Stomach (tissue), 9 donors: ENCODE measurements around the gene NFATC2. TPM values are rescaled to one million over a fixed set of nuclear protein-coding genes. Genes with fewer than 3 reads are reported as not detected.

ENCODE experiments used
- DNase-seq, 2 donors: peaks; one replicate each; pipeline versions ENCODE4 v3.0.0 to v3.0.0-alpha.2; 2013 to 2019
- H3K27ac ChIP-seq, 5 donors: fragments of 200-600 bp in 4 of 5; sonication (generic) in 4 of 5; one replicate each; pipeline ENCODE4 v1.5.1; 2013 to 2019; ENCODE audit warnings: mild to moderate bottlenecking in 1 of 5, moderate library complexity in 1 of 5
- H3K27me3 ChIP-seq, 3 donors: fragments of 200-600 bp; sonication (generic); one replicate each; pipeline ENCODE4 v1.5.1; 2017 to 2019; ENCODE audit warnings: mixed run types in 1 of 3
- H3K36me3 ChIP-seq, 4 donors: fragments of 200-600 bp; sonication (generic); 1 replicate in 3 of 4; 2 replicates in 1 of 4; pipeline ENCODE4 v1.5.1; 2016 to 2019
- H3K4me1 ChIP-seq, 4 donors: fragments of 200-600 bp; sonication (generic); one replicate each; pipeline ENCODE4 v1.5.1; 2016 to 2019
- H3K4me3 ChIP-seq, 4 donors: fragments of 200-600 bp; sonication (generic) in 3 of 4; one replicate each; pipeline ENCODE4 v1.5.1; 2016 to 2019; ENCODE audit warnings: mild to moderate bottlenecking in 1 of 4
- H3K9me3 ChIP-seq, 4 donors: fragments of 200-600 bp; sonication (generic); one replicate each; pipeline ENCODE4 v1.5.1; 2016 to 2019
- EP300 ChIP-seq: sonication (generic); formaldehyde crosslinking; IDR thresholded peaks from one replicate; pipeline ENCODE4 v1.6.1; 2017; ENCODE audit warnings: antibody characterized with exemption
- POLR2A ChIP-seq, 4 donors: fragments of 450-650 bp; IDR thresholded peaks; one replicate each; pipeline ENCODE4 v1.6.1; 2016; ENCODE audit warnings: antibody characterized with exemption in 4 of 4, control low read depth in 2 of 4, mild to moderate bottlenecking in 1 of 4, moderate library complexity in 1 of 4
- POLR2AphosphoS5 ChIP-seq, 3 donors: sonication (generic); formaldehyde crosslinking; IDR thresholded peaks; one replicate each; pipeline ENCODE4 v1.6.1; 2016; ENCODE audit warnings: antibody characterized with exemption in 3 of 3
- WGBS, 5 donors: extraction: QIAGEN DNeasy Blood & Tissue Kit in 3 of 5; methylation state at CpG; one replicate each; pipeline versions ENCODE4 v1.1.5 to v1.1.7; 2013 to 2018; 5-methylcytosine and 5-hydroxymethylcytosine counted together
- intact Hi-C: fragments of 100-400 bp; cut with DNase I; formaldehyde crosslinking; loops from one replicate; pipeline ENCODE4 v1.15.1; 2023; ENCODE audit warnings: low total_unique reads
- polyA plus RNA-seq, 3 donors: library from polyadenylated mRNA; stranded (reverse); fragments of 200-250 nt; gene quantifications; one replicate each; pipeline ENCODE4 v1.2.3, GENCODE V29; 2013
- total RNA-seq, 5 donors: library from RNA; depleted of rRNA; stranded (reverse); fragments of >200 nt; gene quantifications; one replicate each; pipeline versions ENCODE4 v1.1.0 to v1.2.3, GENCODE V29; 2014 to 2016
- TF ChIP-seq, protein P1 (sequence below), 7 experiments: fragments of 450-650 bp in 4 of 7; fragments of 200-600 bp in 3 of 7; sonication (generic) in 3 of 7; IDR thresholded peaks; one replicate each; pipeline ENCODE4 v1.5.1; 2016 to 2019; ENCODE audit warnings: antibody characterized with exemption in 7 of 7, control low read depth in 2 of 7, mild to moderate bottlenecking in 1 of 7
- donor health status: healthy with polysubstance abuse.
- donor health status: Bipolar disorder and iron deficiency.
- donor health status: healthy.

Gene NFATC2
- total and polyA plus RNA-seq, 8 donors, result 1.4 to 31.9 (median 8.6) TPM

DNA sequence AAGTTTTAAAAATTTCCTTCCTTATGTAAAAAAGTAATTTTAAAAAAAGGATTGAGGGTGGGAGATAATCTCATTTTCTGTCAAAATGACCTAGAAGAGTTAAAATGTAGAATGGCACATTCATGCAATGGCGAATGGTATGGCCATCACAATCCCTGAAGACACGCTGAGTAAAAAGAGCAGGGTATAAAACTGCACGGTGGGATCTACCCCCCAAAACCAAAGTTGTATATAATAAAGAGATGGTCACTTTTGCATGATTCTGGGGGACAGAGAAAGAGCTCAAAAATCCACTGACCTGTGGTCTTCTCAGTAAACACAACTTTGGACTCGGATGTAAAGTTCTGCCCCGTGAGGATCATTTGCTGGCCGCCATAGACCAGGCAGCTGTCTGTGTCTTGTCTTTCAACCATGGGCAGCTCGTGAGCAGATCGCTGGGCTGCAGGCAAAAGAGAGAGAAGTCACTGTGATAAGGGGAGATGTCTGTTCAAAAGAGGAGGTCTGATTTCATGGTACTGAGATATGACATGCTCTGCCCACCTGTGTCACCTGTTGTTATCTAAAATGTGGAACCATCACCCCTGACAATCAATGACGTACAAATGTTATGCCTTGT is 88.2 kb downstream of the NFATC2 start:
- Histone ChIP-seq H3K36me3 (peaks cover 4 to 56% (median 39%) of the 10 kb centered on the region in 4 donors), H3K4me3 (no peak overlapping the region), H3K27me3 (no peaks in the 10 kb centered on the region), H3K27ac (no peak overlapping the region), H3K4me1 (peaks cover 19 to 32% (median 25%) of the 10 kb centered on the region in 4 donors), H3K9me3 (no peaks in the 10 kb centered on the region)
- no peak for DNase-seq
- 88 to 98% (median 97%) methylated on average over 9 of the region's 9 CpGs for WGBS, 5 donors
- intact Hi-C loops, result no loop called here
- TF ChIP-seq POLR2AphosphoS5 (IDR thresholded peaks at IDR 0.05) (no peak), POLR2A (IDR thresholded peaks at IDR 0.05) (no peak), EP300 (no peak)
- TF ChIP-seq, protein P1, sequence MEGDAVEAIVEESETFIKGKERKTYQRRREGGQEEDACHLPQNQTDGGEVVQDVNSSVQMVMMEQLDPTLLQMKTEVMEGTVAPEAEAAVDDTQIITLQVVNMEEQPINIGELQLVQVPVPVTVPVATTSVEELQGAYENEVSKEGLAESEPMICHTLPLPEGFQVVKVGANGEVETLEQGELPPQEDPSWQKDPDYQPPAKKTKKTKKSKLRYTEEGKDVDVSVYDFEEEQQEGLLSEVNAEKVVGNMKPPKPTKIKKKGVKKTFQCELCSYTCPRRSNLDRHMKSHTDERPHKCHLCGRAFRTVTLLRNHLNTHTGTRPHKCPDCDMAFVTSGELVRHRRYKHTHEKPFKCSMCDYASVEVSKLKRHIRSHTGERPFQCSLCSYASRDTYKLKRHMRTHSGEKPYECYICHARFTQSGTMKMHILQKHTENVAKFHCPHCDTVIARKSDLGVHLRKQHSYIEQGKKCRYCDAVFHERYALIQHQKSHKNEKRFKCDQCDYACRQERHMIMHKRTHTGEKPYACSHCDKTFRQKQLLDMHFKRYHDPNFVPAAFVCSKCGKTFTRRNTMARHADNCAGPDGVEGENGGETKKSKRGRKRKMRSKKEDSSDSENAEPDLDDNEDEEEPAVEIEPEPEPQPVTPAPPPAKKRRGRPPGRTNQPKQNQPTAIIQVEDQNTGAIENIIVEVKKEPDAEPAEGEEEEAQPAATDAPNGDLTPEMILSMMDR (IDR thresholded peaks at IDR 0.05), result no peak

DNA sequence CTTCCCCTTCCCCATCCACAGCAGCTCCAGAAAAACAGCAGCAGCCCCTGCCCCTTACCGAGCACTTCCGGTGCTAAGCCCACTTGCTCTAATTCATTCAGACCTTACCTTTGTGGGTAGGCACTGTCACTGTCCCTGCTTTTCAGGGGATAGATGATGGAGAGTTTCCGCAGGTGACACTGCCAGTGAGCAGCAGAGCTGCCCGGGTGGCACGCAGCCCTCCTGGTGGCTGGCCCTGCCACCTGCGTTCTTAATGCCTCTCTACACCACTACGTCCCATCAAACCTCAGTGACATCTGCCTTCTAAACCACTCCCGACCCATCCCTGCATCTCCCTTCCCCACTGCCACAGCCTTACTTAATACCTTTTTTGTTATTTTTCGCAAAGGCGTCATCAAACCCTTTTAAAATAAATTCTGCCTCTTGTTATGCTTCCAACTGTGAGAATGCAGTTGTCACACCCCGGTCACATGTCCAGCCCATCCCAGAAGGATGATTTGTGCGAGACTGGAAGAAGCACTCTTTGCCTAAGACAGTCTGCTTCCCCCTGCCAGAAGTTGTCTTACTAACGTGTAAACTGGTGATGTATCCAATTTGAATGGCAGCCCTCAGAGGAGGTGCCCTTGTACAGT is 89.7 kb downstream of the NFATC2 start:
- DNase-seq, result no peak
- no peaks in the 10 kb centered on the region for H3K9me3 ChIP-seq
- peaks cover 19 to 43% (median 36%) of the 10 kb centered on the region in 4 donors for H3K4me1 ChIP-seq
- no peak overlapping the region for H3K27ac ChIP-seq
- WGBS, 5 donors, result 94 to 95% (median 94%) methylated on average over 13 of the region's 13 CpGs
- TF ChIP-seq POLR2A (IDR thresholded peaks at IDR 0.05), result no peak
- no peak for TF ChIP-seq POLR2AphosphoS5 (IDR thresholded peaks at IDR 0.05)
- TF ChIP-seq, protein P1 (IDR thresholded peaks at IDR 0.05), result no peak
- TF ChIP-seq EP300, result no peak
- H3K27me3 ChIP-seq, result no peaks in the 10 kb centered on the region
- no peak overlapping the region for H3K4me3 ChIP-seq
- intact Hi-C loops, result no loop called here
- peaks cover 4 to 55% (median 43%) of the 10 kb centered on the region in 4 donors for H3K36me3 ChIP-seq

DNA sequence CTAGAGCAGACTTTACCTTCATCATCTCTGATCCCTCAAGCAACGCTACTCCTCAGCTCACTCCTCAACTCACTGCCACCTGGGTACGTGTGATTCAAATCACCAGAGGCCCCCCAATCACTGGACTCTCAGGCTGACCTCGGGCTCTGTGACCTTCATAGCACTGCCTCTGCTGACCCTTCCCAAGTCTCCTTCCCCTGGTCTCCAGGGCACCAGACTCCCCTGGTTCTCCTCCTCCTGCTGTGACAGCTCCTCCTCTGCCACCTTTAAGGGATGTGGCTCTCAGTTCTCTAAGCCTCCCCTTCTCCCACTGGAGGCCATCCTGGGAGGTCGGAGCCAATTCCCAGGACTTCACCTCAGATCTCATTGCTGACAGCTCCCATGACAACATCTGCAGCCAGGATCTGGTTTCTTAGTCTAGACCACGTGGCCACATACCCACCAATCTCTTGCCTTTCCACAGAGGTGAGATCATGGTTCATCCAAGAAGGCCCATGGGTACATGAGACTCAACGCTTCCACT is 90.4 kb downstream of the NFATC2 start:
- peaks cover 12 to 43% (median 35%) of the 10 kb centered on the region in 4 donors for H3K4me1 ChIP-seq
- peaks cover 4 to 55% (median 44%) of the 10 kb centered on the region in 4 donors for H3K36me3 ChIP-seq
- H3K4me3 ChIP-seq, result no peak overlapping the region
- no peak for DNase-seq
- intact Hi-C loops, result no loop called here
- H3K9me3 ChIP-seq, result no peaks in the 10 kb centered on the region
- 93 to 96% (median 94%) methylated on average over 6 of the region's 6 CpGs for WGBS, 5 donors
- no peaks in the 10 kb centered on the region for H3K27me3 ChIP-seq
- H3K27ac ChIP-seq, result no peak overlapping the region
- TF ChIP-seq POLR2A (IDR thresholded peaks at IDR 0.05), result no peak
- no peak for TF ChIP-seq POLR2AphosphoS5 (IDR thresholded peaks at IDR 0.05)
- TF ChIP-seq EP300, result no peak
- TF ChIP-seq, protein P1 (IDR thresholded peaks at IDR 0.05), result no peak

DNA sequence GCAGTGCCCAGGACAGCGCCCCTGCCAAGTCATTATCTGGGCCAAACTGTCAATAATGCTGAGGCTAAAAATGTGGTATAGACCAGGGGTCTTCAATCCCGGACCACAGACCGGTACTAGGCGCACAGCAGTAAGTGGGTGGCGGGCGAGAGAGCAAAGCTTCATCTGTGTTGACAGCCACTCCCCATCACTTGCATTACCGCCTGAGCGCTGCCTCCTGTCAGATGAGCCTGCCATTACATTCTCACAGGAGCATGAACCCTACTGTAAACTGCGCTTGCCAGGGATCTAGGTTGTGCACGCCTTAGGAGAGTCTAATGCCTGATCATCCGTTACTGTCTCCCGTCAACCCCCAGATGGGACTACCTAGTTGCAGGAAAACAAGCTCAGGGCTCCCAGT is 91.0 kb downstream of the NFATC2 start:
- no peaks in the 10 kb centered on the region for H3K27me3 ChIP-seq
- H3K9me3 ChIP-seq, result no peaks in the 10 kb centered on the region
- TF ChIP-seq EP300, result no peak
- no peak for TF ChIP-seq POLR2AphosphoS5 (IDR thresholded peaks at IDR 0.05)
- TF ChIP-seq, protein P1 (IDR thresholded peaks at IDR 0.05), result no peak
- no peak for TF ChIP-seq POLR2A (IDR thresholded peaks at IDR 0.05)
- no peak overlapping the region for H3K4me3 ChIP-seq
- peaks cover 6 to 43% (median 31%) of the 10 kb centered on the region in 4 donors for H3K4me1 ChIP-seq
- DNase-seq, result no peak
- H3K27ac ChIP-seq, result no peak overlapping the region
- intact Hi-C loops, result no loop called here
- 93 to 96% (median 96%) methylated on average over 12 of the region's 12 CpGs for WGBS, 5 donors
- H3K36me3 ChIP-seq, result peaks cover 4 to 55% (median 44%) of the 10 kb centered on the region in 4 donors
